Measurements from ENCODE around the gene LRRC47.

LRRC47 gene

GRCh38 chr1:3733883-3734589 lies 62.3 kb downstream of the LRRC47 start:
- DNase-seq (ENCODE audit: low read depth in 2 of 2) = no peak

GRCh38 chr1:3733094-3733882 lies 63.0 kb downstream of the LRRC47 start:
- no peak for DNase-seq (ENCODE audit: low read depth in 2 of 2)

- DNase-seq (ENCODE audit: low read depth in 2 of 2) = no peak
These were observed 63.7 kb downstream of the LRRC47 start for GRCh38 chr1:3732434-3733093.

- no peak for DNase-seq (ENCODE audit: low read depth in 2 of 2)
These were observed 64.5 kb downstream of the LRRC47 start for GRCh38 chr1:3731583-3732433.

GRCh38 chr1:3730543-3731247 lies 65.6 kb downstream of the LRRC47 start:
- no peak for DNase-seq (ENCODE audit: low read depth in 2 of 2)

DNA sequence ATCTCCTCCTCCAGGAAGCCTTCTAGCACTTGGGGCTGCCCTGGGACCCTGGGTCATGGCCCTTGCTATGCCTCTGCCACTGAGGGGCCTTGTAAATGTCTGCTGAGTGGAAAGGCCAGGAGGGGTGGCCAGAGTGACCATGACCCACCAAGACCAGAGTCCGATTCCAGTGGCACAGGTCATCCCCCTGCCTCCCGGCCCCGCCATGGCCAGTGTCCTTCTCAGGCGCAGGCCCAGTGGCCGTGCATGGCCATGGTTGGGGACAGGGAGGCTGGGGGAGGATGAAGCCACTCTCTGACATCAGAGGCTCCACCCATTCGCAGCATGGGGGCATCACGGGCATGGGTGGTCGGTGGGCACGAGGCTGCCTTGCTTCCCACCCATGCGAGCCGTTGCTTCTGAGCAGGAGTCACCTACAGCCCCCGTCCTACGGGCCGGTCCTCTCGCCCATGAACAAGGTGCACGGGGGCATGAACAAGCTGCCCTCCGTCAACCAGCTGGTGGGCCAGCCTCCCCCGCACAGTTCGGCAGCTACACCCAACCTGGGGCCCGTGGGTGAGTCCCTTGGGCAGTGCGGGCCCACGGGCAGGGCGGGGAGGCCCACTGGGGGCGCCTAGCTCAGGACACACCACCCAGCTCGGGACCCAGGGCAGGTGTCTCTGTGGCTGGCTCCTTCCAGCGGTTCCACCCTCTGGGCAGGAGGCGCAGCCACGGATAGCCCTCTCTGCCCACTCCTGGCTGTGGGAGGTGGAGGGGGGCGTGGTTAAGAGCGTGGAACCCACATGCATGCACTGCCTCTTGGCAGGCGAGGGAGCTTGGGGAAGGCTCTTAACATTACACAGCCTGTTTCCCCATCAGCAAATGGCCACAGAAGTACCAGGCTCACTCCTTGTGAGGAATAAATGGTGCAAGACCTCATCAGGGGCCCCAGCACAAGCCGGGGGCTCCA lies 66.4 kb downstream of the LRRC47 start:
- DNase-seq (ENCODE audit: low read depth in 2 of 2) = no peak

All from stimulated activated CD8-positive, alpha-beta memory T cell treated with anti-CD3 and anti-CD28 coated beads, Interleukin-7, amount 100 ng/mL, for 4 hours (primary cell).